ENCODE data around the gene EFCAB11. TPM values are rescaled to one million over a fixed set of nuclear protein-coding genes. Genes with fewer than 3 reads are reported as not detected.
"Not testable (repeated sequence)": the region's sequence is repeated elsewhere in the genome, so short reads cannot be mapped to it uniquely, and the experiment has no call there.

Gene EFCAB11
- total and polyA plus RNA-seq, 2 of the 4 experiments (the other 2 are of a cell fraction), result 2.2 to 5.3 TPM

DNA sequence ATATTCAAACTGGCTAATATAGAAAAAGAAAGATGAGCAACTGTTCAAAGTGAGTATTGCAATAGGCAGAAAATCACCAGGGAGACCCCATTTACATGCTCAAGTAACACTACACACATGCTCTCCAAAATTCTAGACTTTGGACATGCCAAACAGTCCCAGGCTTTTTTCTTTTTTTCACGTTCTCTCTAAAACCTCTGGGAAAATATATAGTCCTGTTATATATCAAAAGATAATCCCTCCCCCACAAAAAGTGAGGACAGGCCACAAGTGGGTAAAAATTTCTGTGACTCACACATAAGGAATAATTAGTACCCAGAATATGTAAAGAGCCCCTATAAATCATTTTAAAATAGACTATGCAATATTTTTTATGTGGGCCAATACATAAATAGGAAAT, 55.2 kb downstream of the EFCAB11 start (continued):
- TF ChIP-seq, protein P1, sequence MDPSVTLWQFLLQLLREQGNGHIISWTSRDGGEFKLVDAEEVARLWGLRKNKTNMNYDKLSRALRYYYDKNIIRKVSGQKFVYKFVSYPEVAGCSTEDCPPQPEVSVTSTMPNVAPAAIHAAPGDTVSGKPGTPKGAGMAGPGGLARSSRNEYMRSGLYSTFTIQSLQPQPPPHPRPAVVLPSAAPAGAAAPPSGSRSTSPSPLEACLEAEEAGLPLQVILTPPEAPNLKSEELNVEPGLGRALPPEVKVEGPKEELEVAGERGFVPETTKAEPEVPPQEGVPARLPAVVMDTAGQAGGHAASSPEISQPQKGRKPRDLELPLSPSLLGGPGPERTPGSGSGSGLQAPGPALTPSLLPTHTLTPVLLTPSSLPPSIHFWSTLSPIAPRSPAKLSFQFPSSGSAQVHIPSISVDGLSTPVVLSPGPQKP (IDR thresholded peaks at IDR 0.05; ENCODE audit: borderline replicate concordance, low read depth, low read length), result no peak

DNA sequence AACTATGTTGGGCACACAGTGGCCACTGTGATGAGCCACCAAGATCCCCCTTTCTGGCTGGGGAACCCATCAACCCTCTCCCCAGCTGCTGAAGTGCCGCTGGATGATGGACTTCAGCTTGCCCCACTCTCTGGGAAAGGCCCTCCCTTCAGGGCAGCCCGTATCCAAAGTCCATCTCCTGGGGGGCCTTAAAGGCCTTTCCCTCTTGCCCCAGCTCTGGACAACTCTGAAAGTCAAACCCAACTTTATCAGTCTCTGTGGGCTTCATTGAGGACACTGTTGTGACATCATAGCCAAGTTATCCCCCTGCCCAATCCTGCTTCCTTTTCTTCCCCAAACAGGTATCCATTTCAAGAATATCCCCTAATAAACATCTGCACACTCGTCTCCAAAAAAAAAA, 61.1 kb downstream of the EFCAB11 start:
- H2BK20ac ChIP-seq (ENCODE audit: low read depth, low read length); H3K9me1 ChIP-seq (ENCODE audit: insufficient read depth, low read length); BruUV-seq (replicated peaks); H3K27me3 ChIP-seq (ENCODE audit: control insufficient read depth, insufficient read depth, low read length); CTCF ChIA-PET; H4K91ac ChIP-seq (ENCODE audit: insufficient read depth, low read depth, low read length); H3K9ac ChIP-seq (ENCODE audit: low read depth, low read length); H2AFZ ChIP-seq (replicated peaks; ENCODE audit: low read length, poor library complexity); H3K79me1 ChIP-seq (ENCODE audit: low read depth in 1 of 2, low read length in 2 of 2); H3K4me3 ChIP-seq (ENCODE audit: insufficient read depth, low read depth, low read length); H3K36me3 ChIP-seq (ENCODE audit: control insufficient read depth, insufficient read depth, low read length); H4K8ac ChIP-seq (ENCODE audit: low read depth in 2 of 2, low read length in 2 of 2); H4K20me1 ChIP-seq (ENCODE audit: insufficient read depth, low read length); H2BK15ac ChIP-seq (ENCODE audit: low read depth, low read length); H3K9me3 ChIP-seq (ENCODE audit: control insufficient read depth, insufficient read depth, low read length); H2AK9ac ChIP-seq (replicated peaks; ENCODE audit: low read depth, low read length, poor library complexity); H3K27ac ChIP-seq (ENCODE audit: insufficient read depth, low read length); H2BK5ac ChIP-seq (ENCODE audit: low read depth, low read length, poor library complexity, severe bottlenecking); DNase-seq; H2BK120ac ChIP-seq (ENCODE audit: low read depth, low read length); H3K18ac ChIP-seq (ENCODE audit: low read depth, low read length); in situ Hi-C loops (cut with MboI; ENCODE audit: low sequenced_read_pairs); H3K4me1 ChIP-seq (ENCODE audit: control insufficient read depth, insufficient read depth, low read length); H3K56ac ChIP-seq (ENCODE audit: extremely low read depth, insufficient read depth, low read length); H3K4me2 ChIP-seq (ENCODE audit: low read depth, low read length); dilution Hi-C loops (cut with HindIII; ENCODE audit: low sequenced_read_pairs, unreplicated experiment); intact Hi-C loops (cut with micrococcal nuclease); H3K4ac ChIP-seq (ENCODE audit: low read depth, low read length); POLR2A ChIA-PET (ENCODE audit: unreplicated experiment); ATAC-seq (ENCODE audit: low read depth); H3K14ac ChIP-seq (replicated peaks; ENCODE audit: low read depth, low read length); H3K23ac ChIP-seq (ENCODE audit: low read depth, low read length); H2AK5ac ChIP-seq (ENCODE audit: low read depth, low read length); H4K5ac ChIP-seq (ENCODE audit: low read depth, low read length): not testable (repeated sequence)
- WGBS, 2 experiments (ENCODE audit: extremely low coverage in 2 of 2, insufficient read length in 1 of 2), result no CpG with 5 or more reads among the region's 3 CpGs
